HG02973 (cell line): ENCODE results near the gene AHDC1.
"Not testable (repeated sequence)": the region's sequence is repeated elsewhere in the genome, so short reads cannot be mapped to it uniquely, and the experiment has no call there.

ENCODE experiments used
- ATAC-seq: cut with Tn5 transposase; IDR thresholded peaks from one replicate; pipeline ENCODE4 v1.9.1; 2021; ENCODE audit warnings: moderate library complexity; ENCODE audit not compliant: unreplicated experiment

AHDC1 gene

DNA sequence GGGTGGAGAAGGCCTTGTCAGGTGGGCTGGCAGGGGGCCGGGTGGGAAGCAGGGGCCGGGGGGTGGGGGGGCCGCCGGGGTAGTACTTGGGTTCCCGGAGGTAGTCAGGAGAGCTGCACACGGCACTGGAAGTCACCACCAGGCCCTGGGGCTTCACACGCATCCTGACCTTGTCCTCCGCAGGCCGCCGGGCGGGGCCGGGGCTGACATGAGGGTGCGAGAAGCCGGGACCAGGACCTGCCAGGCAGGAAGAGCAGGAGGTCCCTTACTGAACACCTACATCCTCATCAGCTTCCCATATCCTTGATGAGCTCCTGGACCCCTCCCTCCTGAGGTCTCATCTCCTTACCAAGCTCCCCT lies 52.0 kb downstream of the AHDC1 start:
- no peak for ATAC-seq

DNA sequence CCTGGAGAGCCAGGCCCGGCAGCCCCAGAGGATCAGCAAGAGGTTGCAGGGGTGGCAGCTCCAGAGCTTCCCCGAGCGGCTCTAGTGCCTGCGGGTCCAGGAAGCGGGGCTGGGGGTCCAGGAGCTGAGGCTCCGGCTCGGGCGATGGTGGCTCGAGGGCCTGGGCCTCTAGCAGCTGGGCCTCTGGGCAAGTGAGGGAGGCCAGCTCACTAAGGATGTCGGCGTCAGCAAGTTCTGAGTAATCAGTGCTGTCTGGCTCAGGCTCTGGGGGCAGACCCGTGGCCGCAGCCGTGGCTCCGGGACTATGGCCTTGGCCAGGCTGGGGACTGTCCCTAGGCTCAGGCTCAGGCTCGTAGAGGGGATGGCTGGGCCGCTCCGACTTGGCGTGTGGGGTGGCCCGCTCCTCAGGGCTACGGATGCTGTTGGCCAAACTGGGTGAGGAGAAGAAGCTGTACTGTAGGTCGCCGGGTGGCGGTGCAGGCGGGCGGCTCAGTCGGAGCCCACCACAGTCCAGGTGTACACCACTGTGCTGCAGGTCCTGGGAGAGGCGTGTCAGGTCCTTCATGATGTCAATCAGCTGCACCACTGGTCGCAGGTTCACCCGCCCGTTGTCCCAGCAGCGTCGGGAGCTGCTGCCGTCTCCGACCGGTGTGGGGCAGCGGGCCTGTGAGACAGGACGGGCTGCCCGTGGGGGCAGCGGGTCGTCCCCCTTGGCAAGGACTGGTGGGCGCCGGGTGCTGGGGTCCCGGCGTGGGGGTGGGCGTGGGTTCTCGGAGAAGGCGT lies 52.6 kb downstream of the AHDC1 start:
- no peak for ATAC-seq

DNA sequence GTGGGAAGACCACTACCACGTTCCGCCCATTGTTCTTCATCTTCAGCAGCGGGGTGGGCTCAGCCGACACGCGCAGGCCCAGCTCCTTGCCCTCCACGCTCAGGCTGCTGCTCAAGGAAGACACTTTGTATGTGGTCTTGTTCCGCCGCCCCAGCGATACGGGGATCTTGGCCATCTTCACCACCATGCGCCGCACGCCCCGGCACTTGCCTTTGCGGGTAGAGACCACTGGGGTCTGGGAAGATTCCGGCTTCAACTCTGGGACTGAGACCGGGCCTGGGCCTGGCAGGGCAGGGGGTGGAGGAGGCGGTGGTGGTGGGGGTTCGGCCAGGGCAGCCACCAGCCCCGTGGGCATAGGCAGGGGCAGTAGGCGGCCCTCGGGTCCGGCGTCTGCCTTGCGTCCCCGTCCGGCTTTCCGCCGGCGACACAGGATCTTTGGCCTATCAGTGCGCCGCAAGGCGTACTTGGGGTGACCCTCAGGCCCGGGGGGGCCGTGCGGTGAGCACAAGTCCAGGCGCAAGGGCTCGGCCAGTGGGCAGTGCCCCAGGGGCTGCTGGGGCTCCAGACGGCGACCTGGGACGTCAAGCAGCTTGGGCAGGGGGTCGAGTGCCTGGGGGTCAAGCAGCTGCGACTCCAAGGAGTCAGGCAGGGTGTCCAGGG lies 53.3 kb downstream of the AHDC1 start:
- no peak for ATAC-seq

DNA sequence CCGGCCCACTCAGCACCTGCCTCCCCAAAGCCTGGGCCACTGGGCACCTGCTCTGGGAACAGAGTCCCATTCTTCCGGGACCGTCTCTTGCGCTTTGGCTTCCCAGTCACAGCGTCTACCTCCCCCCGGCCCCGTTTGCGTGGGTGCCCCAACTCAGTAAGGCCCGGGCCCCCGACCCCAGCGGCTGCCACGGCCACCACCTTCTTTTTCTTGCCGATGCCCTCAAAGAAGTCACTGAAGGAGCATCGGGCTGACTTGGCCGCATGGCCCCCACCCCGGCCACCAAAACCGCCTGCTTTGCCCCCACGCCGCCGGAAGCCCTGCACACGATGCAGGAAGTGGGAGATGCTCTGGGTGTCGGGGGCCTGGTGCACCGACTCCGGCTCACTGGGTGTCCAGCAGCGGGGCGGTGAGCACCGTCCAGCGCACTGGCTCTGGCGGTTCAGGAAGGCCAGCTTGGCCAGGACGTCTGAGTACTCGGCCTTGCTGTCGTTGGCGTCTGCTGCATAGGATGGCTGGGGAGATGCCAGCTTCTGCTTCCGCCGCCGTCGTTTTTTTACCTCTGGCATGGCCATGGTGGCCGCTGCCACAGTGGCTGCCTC lies 54.0 kb downstream of the AHDC1 start:
- ATAC-seq: no peak

DNA sequence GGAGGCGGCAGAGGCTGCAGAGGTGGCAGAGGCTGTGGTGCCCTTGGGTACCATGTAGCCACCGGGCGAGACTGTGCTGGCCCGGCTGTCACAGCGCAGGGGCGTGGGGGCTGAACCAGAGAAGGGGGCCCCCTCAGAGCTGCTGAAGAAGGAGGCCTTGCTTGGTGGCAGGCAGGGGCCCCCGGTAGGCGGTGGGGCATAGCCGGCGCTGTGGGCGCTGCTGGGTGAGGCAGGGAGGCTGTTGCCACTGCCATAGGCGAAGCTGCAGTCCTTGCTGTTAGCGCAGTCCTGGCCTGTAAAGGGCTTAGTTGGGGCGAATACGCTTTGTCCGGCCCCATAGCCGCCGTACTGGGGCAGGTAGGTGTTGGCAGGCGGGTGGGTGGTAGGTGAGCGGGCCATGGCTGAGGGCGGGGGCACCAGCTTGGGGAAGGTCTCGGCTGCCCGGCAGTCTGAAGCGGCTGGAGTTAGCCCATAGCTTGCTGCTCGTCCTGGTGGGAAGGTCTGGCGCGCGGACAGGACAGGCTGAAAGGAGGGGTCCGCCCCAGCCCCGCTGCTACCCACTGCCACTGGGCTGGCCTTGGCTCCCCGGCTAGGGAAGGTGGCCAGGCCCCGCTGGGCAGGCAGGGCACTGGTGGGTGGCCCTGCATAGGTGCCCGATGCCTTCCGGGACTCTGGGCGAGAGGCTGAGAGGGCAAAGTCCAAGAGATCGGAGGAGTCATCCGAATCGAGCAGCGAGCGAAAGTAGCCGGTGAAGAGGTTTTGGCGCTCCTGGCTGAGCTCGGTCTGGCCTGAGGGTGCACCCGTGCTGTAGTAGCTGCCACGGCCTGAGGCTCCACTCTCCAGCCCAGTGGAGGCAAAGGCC lies 54.9 kb downstream of the AHDC1 start:
- ATAC-seq: no peak

DNA sequence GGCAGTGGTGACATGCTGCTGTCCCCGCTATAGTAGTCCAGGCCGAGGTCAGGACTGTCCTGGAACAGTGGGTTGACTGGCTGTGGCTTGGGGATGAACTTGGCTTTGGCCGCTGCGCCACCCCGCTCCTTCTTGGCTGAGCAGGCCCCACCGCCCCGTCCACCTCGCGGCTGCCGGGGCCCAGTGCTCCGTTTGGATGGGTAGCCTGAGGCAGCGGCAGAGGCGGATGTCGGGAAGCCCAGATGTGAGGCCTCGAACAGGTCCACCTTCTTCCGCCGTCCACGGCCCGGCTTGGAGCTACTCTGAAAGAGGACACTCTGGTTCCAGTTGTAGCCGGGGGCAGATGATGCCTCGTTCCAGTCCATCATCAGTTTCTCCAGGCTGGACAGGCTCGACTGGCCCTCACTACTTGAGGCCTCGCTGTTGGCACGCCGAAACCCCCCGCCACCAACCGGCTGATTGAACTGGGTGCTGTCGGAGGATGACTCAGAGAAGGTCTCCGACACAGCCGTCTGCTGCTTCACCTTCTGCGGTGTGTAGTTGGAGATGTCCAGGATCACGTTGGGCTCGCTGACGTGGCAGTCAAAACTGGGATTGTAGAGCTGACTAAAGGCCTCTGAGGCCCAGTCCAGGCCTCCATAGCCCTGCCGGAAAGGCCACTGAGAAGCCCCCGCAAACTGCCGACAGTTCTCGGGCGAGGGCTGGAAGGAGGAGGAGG lies 55.6 kb downstream of the AHDC1 start:
- ATAC-seq: no peak

DNA sequence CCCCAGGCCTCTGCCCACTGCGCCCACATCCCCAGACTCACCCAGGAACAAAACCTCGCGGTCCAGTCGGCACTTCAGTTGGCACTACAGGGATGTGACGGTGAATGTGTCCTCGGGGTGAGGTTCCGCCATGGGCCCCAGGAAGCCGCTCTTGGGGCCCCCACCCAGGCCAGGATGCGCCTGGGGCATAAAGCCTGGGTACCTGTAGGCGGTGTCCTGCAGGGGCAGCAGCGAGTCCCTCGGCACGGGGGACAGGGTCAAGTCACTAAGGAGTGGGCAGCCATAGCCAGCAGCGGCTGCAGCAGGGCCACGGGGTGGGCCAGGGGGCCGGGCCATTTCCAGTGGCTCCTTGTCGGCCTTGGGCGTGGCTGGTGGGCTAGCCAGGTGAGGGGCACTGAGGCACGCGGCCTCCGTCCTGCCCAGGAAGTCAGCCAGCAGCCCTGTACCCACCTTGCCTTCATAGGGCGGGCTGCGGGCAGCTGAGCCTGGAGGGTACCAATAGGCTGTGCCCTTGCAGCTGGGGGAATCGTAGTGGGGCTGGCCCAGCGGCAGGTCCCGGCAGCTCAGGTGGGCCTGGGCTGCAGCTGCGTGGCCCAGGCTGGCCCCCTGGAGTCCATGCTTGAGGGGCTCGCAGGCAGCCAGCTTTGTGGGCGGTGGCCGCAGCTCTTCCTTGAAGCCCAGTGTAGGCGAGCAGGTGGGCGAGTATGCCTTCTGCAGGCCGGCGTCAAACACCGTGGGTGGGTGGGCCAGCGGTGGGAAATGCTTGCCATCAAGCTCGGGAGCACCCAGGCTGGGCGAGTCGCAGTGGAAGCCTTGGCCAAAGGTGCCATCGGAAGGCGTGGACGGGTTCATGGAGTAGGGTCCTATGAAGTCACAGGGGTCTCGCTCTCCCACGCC lies 56.5 kb downstream of the AHDC1 start:
- no peak for ATAC-seq

DNA sequence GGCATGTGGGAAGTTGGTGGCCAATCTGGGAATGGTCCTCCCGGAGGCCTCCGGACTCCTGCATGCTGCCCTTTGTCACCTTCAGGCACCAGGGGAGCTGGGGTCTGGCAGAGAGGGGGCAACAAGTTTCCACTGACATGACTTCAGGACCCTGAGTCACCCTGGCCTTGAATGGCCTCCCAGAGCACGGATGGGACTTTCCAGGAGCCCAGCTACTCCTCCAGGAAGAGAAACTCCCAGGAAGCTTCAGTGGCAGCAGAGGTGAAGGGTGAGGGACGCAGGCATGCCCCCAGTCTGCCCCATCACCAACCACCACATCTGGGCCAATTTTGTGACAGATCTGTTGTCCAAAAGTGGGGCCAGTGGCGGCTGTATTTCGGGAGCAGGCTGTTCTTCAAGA lies 58.1 kb downstream of the AHDC1 start:
- ATAC-seq: no peak

DNA sequence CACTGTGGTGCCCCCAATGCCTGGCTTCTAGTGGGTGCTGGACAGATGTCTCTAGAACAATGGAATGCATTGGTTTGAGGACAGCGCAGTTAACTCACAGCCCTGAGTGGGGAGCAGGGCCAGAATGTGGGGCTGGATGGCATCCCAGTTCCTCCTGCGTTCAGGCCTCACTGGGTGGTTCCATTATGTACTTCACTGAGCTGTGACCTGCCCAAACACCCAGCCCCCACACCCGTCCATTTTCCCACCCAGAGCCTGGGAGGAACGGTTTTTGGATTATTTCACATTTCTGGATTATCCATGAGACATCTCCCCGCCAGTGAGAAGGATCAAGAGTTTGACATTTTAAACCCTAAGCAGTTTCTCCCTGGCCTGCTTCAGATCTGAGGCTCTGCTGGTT lies 58.7 kb downstream of the AHDC1 start:
- ATAC-seq: no peak

DNA sequence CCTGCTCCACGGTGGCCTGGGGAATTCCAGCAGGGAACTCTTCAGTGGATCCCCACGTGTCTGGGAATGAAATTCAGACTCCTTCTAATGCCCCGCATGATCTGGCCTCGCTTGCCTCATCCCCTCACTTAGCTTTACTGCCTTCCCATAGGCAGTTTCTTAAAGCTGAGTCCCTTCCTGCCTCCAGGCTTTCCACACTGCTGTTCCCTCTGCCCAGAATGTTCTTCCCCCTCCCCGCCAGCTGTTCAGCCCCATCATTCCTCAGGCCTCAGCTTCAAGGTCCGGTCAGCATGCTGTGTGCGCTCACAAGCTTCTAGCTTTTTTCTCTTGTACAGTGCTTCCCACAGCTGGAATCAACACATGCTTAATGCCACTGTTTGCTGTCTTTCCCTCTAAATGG lies 59.1 kb downstream of the AHDC1 start:
- no peak for ATAC-seq

DNA sequence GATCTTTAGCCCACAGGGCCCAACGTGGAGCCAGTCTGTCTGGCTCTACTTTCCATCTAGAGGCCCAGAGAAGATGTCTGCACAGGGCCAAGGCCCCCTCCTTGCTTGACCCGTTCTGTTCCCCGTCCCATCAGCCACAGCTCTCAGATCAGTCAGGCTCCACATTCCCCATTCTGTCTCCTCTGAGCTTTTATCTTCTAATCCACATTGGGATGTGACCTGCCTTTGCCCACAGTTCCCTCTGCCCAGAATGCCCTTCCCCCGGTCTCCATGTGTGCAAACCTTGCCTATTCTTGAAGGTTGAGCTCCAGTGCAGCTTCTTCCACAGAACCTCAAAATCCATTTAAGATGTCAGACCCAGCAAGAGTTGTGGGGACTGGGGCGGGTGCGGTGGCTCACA lies 60.7 kb downstream of the AHDC1 start:
- no peak for ATAC-seq

DNA sequence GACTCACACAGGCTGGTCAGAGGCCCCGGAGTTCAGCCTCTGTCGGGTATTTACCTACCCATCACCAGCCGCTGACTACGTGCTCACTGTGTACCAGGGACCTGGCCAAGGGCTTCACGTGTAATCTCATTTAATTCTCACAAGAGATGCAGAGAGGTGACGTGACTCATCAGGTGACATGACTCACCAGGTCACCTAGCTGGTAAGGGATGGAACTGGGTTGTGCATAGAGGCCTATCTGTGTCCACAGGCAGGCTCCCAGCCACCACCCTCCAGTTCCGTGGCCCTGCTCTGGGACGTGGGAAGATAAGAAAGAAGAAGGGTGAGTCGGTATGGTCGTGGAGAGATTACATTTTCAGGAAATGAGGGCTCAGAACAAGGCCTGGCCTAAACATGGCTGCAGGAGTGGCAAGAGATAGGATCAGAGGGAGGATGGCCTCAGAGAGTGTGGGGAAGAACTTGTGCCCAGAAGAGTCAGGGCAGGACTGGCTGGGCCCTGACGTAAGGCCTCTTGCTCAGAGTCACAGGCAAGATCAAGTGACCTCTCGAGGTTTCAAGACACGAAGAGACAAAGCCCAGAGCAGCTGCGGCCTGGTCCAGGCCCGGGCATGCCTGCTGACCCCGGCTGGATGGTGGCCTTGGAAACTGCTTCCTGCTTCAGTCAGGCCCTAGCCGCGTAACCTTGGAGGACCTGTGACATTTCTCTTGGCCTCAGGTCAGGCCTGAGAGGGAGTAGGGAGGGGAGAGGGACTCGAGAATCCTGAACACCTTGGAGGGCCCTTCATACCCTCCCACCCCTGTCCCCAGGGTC lies 61.3 kb downstream of the AHDC1 start:
- no peak for ATAC-seq

DNA sequence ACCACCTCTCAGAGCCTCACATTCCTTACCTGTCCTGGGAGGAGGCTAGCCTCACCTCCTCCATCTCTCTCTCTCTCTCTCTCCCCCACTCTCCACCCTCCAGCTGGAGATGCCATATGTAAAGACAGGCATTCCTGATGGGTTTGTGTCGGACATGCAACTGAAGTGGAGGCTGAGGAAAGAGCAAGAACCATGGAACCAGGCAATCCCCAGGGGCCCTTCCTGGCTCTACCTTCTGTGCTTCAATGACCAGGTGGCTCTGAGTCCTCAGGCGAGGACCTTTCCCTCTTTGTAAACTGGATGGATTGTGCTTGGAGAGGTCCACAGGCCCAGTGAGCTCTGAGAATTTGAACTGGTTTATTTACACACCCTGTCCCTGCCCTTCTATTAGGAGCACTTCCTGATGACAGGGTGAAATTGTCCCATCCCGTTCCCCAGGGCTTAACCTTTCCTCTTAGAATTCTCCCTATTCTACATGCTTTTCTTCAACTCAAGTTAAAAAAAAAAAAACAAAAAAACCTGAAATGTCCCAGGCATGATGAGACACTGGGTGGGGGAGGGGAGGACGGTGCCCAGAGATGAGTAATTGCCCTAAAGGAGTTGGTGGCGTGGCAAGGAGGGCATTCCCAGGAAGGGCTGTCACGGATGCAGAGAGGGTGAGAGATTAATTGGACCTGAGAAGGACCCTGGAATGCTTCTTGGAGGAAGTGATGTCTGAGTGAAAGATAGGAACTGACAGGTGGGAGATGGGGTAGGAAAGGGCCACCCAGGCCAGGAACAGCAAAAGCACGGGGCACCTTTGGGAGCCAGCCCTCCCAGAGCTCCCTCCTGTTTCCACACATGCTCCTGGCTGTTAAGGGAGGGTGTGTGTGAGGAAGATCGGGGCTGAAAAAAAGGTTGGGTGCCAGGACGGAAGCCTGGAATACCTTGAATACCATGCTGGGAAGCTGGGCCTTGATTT lies 63.8 kb downstream of the AHDC1 start:
- no peak for ATAC-seq

DNA sequence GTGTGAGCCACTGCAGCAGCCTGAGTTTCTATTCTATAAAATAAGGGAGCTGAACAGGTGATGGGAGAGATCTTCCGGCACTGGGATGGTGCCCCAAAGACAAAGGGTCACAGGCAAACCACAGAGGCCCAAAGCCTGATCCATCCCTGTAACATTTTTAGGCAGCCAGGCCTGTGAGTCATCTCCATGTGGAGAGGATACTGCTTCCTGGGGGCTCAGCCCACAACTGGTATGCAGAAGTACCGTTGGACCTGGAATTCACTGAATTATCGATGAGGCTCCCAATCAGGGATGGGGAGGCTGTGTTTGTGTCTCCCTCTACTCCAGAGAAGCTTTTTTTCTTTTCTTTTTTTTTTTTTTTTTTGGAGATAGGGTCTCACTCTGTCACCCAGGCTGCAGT lies 65.2 kb downstream of the AHDC1 start:
- no peak for ATAC-seq

DNA sequence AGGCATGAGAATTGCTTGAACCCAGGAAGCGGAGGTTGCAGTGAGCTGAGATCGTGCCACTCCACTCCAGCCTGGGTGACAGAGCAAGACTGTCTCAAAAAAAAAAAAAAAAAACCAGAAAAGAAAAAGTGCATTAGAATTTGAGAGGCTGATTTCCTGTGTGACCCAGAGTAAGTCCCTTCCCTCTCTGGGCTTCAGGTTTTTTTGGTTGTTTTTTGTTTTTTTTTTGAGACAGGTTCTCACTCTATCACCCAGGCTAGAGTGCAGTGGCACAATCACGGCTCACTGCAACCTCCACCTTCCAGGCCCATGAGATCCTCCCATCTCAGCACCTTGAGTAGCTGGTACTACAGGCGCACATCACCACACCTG lies 65.7 kb downstream of the AHDC1 start:
- ATAC-seq: not testable (repeated sequence)

DNA sequence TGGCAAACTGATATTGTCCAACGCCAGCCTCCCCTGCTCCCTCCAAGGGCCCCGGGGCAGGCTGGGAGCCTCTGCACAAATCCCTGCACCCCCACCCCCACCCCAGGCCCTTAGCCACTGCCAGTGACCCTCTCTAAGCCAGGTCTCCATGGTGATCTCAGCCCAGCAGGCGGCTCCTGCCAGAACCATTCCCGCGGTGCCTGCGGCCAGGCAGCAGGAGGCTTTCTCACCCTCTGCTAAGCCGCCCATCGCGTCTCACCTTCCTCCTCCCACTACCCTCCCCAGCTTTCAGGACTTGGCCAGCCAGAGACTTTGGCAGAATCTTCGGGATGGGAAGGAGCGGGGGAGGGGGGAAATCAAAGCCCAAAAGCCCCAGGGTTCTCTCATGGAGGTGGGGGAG lies 67.2 kb downstream of the AHDC1 start:
- ATAC-seq: no peak

DNA sequence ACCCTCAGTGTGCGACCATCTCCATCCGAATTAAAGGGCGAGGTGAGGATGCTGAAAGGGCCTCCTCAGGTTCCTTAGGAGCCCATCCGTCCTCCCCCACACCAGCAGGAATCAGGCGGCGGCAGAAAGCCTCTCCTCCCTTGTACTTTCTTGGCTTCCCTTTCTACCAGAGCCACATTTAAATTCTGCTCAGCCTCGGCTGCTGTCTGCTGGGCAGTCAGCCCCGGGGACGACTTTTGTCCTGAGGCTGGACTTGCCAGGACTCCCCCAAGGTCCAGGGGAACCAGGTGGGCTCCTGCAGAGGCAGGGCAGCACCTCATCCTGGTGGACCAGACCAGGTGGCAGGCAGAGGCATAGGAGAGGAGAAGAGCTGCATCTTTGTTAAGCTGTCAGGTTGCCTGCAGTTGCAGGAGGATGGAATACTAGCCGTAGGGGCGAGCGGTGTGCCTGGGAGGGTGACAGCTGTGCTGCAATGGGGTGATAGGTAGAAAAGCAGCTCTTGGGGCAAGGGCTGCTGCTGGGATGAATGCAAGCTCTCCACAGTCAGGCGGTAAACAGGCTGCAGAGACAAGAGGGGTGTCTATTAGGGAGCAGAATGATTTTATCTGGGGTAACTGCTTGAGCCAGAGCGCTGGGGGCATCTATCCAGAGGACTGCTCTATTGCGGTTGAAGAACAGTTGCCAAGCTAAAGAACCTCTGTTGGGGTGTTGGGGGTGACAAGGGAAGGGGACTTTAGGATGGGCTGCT lies 67.8 kb downstream of the AHDC1 start:
- no peak for ATAC-seq
